NB4 (cell line): ENCODE measurements around the gene CD44.

ENCODE experiments used
- DNase-seq: peaks from one replicate; pipeline ENCODE4 v3.0.0; 2010; ENCODE audit warnings: low read depth
- H3K4me3 ChIP-seq: one replicate; pipeline ENCODE4 v1.5.1; 2011; ENCODE audit warnings: mild to moderate bottlenecking, low read depth, low read length, moderate library complexity
- CTCF ChIP-seq: IDR thresholded peaks from one replicate; pipeline ENCODE4 v1.5.1; 2012; ENCODE audit warnings: low read depth, low read length
- MAX ChIP-seq: IDR thresholded peaks from 2 replicates; pipeline ENCODE4 v1.6.1; 2011; ENCODE audit warnings: low read depth, low read length
- MYC ChIP-seq: IDR thresholded peaks from 2 replicates; pipeline ENCODE4 v1.6.1; 2011; ENCODE audit warnings: low read depth, low read length
- POLR2A ChIP-seq: IDR thresholded peaks from 2 replicates; pipeline ENCODE4 v1.6.1; 2011; ENCODE audit warnings: mild to moderate bottlenecking; ENCODE audit not compliant: insufficient read length; ENCODE audit errors: extremely low read depth

The CD44 gene

GRCh38 chr11:35114906-35115687 is 23.9 kb upstream of the CD44 start:
- TF ChIP-seq MYC (no peak), POLR2A (no peak), CTCF (no peak)
- no peak overlapping the region for H3K4me3 ChIP-seq
- peak; percentile 21 for DNase-seq

DNA sequence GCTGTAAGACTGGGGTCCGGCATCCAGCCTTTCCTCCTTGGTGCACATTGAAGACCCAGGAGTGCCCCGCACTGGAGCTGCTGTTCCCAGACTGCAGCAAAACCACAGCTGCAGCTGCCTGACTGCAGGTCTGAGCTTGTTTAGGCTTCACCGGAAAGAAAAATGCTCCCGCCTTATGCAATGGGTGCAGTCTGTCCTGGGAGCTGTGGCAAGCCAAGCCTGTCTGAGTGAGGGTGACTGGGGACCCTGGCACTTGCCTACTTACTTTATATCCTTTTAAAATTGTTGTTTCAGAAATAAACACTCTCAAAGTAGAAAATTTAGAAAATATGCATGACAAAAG is 23.3 kb upstream of the CD44 start:
- DNase-seq, result peak; percentile 27
- H3K4me3 ChIP-seq, result no peak overlapping the region
- TF ChIP-seq MYC (no peak), POLR2A (no peak), MAX (no peak), CTCF (no peak)

GRCh38 chr11:35116245-35116644 is 22.7 kb upstream of the CD44 start:
- TF ChIP-seq MYC, result no peak
- peak; percentile 37 for DNase-seq

GRCh38 chr11:35116762-35117640 is 22.0 kb upstream of the CD44 start:
- no peak for DNase-seq
- no peak overlapping the region for H3K4me3 ChIP-seq
- no peak for TF ChIP-seq POLR2A
- TF ChIP-seq MAX, result no peak
- no peak for TF ChIP-seq CTCF
- TF ChIP-seq MYC, result no peak

More at GRCh38 chr11:35116245-35116644, 22.7 kb upstream of the CD44 start:
- no peak overlapping the region for H3K4me3 ChIP-seq

- TF ChIP-seq MYC, result no peak
- no peak for TF ChIP-seq CTCF
- TF ChIP-seq MAX, result no peak
Measured at GRCh38 chr11:35118906-35119305, 20.1 kb upstream of the CD44 start.

GRCh38 chr11:35121326-35121865 is 17.6 kb upstream of the CD44 start:
- DNase-seq, result no peak
- H3K4me3 ChIP-seq, result no peak overlapping the region
- TF ChIP-seq POLR2A (no peak), CTCF (no peak), MAX (no peak), MYC (no peak)

More at GRCh38 chr11:35118906-35119305, 20.1 kb upstream of the CD44 start:
- no peak for DNase-seq
- no peak overlapping the region for H3K4me3 ChIP-seq
